ENCODE data around the gene PLET1. TPM values are rescaled to one million over a fixed set of nuclear protein-coding genes. Genes with fewer than 3 reads are reported as not detected.

The PLET1 gene
- total RNA-seq (not detected in 2 replicates), polyA plus RNA-seq (0.14 TPM in 1 of 2 replicates, not detected in the other)

GRCh38 chr11:112260490-112260889, at the start of gene PLET1:
Gene PLET1 (minus strand): TSS chr11:112260860. CDS start chr11:112260589, 271 bp downstream.
- H3K9me3 ChIP-seq (ENCODE audit: low read depth): no peaks in the 10 kb centered on the region
- H3K4me1 ChIP-seq (ENCODE audit: low read depth): no peaks in the 10 kb centered on the region
- no peaks in the 10 kb centered on the region for H3K36me3 ChIP-seq
- no peak for DNase-seq (ENCODE audit: low read depth in 1 of 2, low spot score in 1 of 2)
- TF ChIP-seq CTCF (IDR thresholded peaks at IDR 0.05; ENCODE audit: low read depth, low read length): no peak
- H3K27me3 ChIP-seq: no peaks in the 10 kb centered on the region
- no peak within 1 kb of the TSS for H3K4me3 ChIP-seq
- no peak within 1 kb of the TSS for H3K27ac ChIP-seq

- H3K4me3 ChIP-seq: no peak overlapping the region
- no peaks in the 10 kb centered on the region for H3K27me3 ChIP-seq
- H3K36me3 ChIP-seq: no peaks in the 10 kb centered on the region
- no peak for TF ChIP-seq CTCF (IDR thresholded peaks at IDR 0.05; ENCODE audit: low read depth, low read length)
- no peak overlapping the region for H3K27ac ChIP-seq
- no peaks in the 10 kb centered on the region for H3K4me1 ChIP-seq (ENCODE audit: low read depth)
- no peaks in the 10 kb centered on the region for H3K9me3 ChIP-seq (ENCODE audit: low read depth)
- DNase-seq (ENCODE audit: low read depth in 1 of 2, low spot score in 1 of 2): peak in 1 of 2 donors; percentile 70
Measured at GRCh38 chr11:112310419-112310818, 49.8 kb upstream of the PLET1 start.

- Histone ChIP-seq H3K27me3 (no peaks in the 10 kb centered on the region), H3K9me3 (ENCODE audit: low read depth) (no peaks in the 10 kb centered on the region), H3K36me3 (no peaks in the 10 kb centered on the region), H3K4me1 (ENCODE audit: low read depth) (no peaks in the 10 kb centered on the region), H3K27ac (no peak overlapping the region), H3K4me3 (no peak overlapping the region)
- no peak for TF ChIP-seq CTCF (IDR thresholded peaks at IDR 0.05; ENCODE audit: low read depth, low read length)
- no peak for DNase-seq (ENCODE audit: low read depth in 1 of 2, low spot score in 1 of 2)
Measured at GRCh38 chr11:112308651-112309050, 48.0 kb upstream of the PLET1 start.

GRCh38 chr11:112307616-112308015, 47.0 kb upstream of the PLET1 start:
- H3K4me3 ChIP-seq: no peak overlapping the region
- no peak for DNase-seq (ENCODE audit: low read depth in 1 of 2, low spot score in 1 of 2)
- H3K27ac ChIP-seq: no peak overlapping the region
- no peak for TF ChIP-seq CTCF (IDR thresholded peaks at IDR 0.05; ENCODE audit: low read depth, low read length)
- no peaks in the 10 kb centered on the region for H3K9me3 ChIP-seq (ENCODE audit: low read depth)
- H3K4me1 ChIP-seq (ENCODE audit: low read depth): peaks cover 6% of the 10 kb centered on the region
- no peaks in the 10 kb centered on the region for H3K27me3 ChIP-seq
- no peaks in the 10 kb centered on the region for H3K36me3 ChIP-seq

- DNase-seq (ENCODE audit: low read depth in 1 of 2, low spot score in 1 of 2): no peak
- no peak overlapping the region for H3K27ac ChIP-seq
Measured at GRCh38 chr11:112306230-112306629, 45.6 kb upstream of the PLET1 start.

More at GRCh38 chr11:112306230-112306629, 45.6 kb upstream of the PLET1 start:
- Histone ChIP-seq H3K9me3 (ENCODE audit: low read depth) (no peaks in the 10 kb centered on the region), H3K36me3 (no peaks in the 10 kb centered on the region), H3K4me1 (ENCODE audit: low read depth) (peaks cover 13% of the 10 kb centered on the region), H3K27me3 (no peaks in the 10 kb centered on the region), H3K4me3 (no peak overlapping the region)
- TF ChIP-seq CTCF (IDR thresholded peaks at IDR 0.05; ENCODE audit: low read depth, low read length): no peak

All from cardiac muscle cell (in vitro differentiated cells and primary cell).